Endodermal cell (in vitro differentiated cells): ENCODE results near the gene TGFB2. TPM values are rescaled to one million over a fixed set of nuclear protein-coding genes. Genes with fewer than 3 reads are reported as not detected.
A peak's percentile ranks its signal among the peaks of the same experiment; 100 is the strongest.

ENCODE experiments used
- DNase-seq: peaks from one replicate; pipeline ENCODE4 v3.0.0-alpha.2; 2017
- H3K27ac ChIP-seq: 2 replicates; pipeline ENCODE4 v1.5.1; 2013; ENCODE audit warnings: mild to moderate bottlenecking, low read depth, low read length, moderate library complexity
- H3K27me3 ChIP-seq: 2 replicates; pipeline ENCODE4 v1.6.1; 2013; ENCODE audit warnings: mild to moderate bottlenecking, low read length, moderate library complexity; ENCODE audit not compliant: insufficient read depth, control insufficient read depth, poor library complexity, severe bottlenecking
- H3K36me3 ChIP-seq: 2 replicates; pipeline ENCODE4 v1.7.0; 2013; ENCODE audit warnings: mild to moderate bottlenecking, low read length, moderate library complexity; ENCODE audit not compliant: control insufficient read depth, insufficient read depth
- H3K4me1 ChIP-seq: one replicate; pipeline ENCODE4 v1.7.0; 2013; ENCODE audit warnings: low read length; ENCODE audit not compliant: control insufficient read depth, insufficient read depth
- H3K4me3 ChIP-seq: 2 replicates; pipeline ENCODE4 v1.5.1; 2013; ENCODE audit warnings: mild to moderate bottlenecking, low read length, moderate library complexity
- H3K9ac ChIP-seq: 2 replicates; pipeline ENCODE4 v1.6.1; 2013; ENCODE audit warnings: mild to moderate bottlenecking, low read length, moderate library complexity; ENCODE audit not compliant: poor library complexity, severe bottlenecking; ENCODE audit errors: extremely low read depth
- H3K9me3 ChIP-seq: 2 replicates; pipeline ENCODE4 v1.6.1; 2013; ENCODE audit warnings: mild to moderate bottlenecking, low read length, moderate library complexity; ENCODE audit not compliant: control insufficient read depth
- H3K27ac Mint-ChIP-seq: 2 replicates; pipeline ENCODE4 v1.8.0; 2020; ENCODE audit warnings: mixed read lengths
- H3K27me3 Mint-ChIP-seq: 2 replicates; pipeline ENCODE4 v1.8.0; 2021; ENCODE audit warnings: mild to moderate bottlenecking, mixed read lengths; ENCODE audit not compliant: insufficient read depth
- H3K36me3 Mint-ChIP-seq: 2 replicates; pipeline ENCODE4 v1.8.0; 2020; ENCODE audit warnings: low read depth, mixed read lengths
- H3K4me1 Mint-ChIP-seq: 2 replicates; pipeline ENCODE4 v1.8.0; 2020; ENCODE audit warnings: mixed read lengths
- H3K4me3 Mint-ChIP-seq: 2 replicates; pipeline ENCODE4 v1.8.0; 2020; ENCODE audit warnings: mild to moderate bottlenecking, moderate library complexity, mixed read lengths
- H3K9me3 Mint-ChIP-seq: 2 replicates; pipeline ENCODE4 v1.8.0; 2020; ENCODE audit warnings: mild to moderate bottlenecking, mixed read lengths
- CTCF ChIP-seq: fragments of 200-600 bp; sonication (generic); conservative IDR thresholded peaks from 2 replicates; pipeline ENCODE4 v1.5.0; 2021; ENCODE audit warnings: antibody characterized with exemption, mild to moderate bottlenecking
- WGBS, 2 experiments: methylation state at CpG; one replicate each; pipeline versions ENCODE4 v1.1.5 to v1.1.7; 2013; ENCODE audit warnings: missing lambda C conversion rate in 2 of 2, mixed read lengths in 1 of 2; ENCODE audit not compliant: insufficient coverage in 1 of 2, insufficient read length in 1 of 2; 5-methylcytosine and 5-hydroxymethylcytosine counted together
- total RNA-seq, 2 donors: library from RNA; stranded (reverse); fragmentation: NEBNext Ultra II Directional in 1 of 2; extraction: Animal tissue kit (Norgen Biotek cat#: 25700) in 1 of 2; gene quantifications; 2 replicates in 1 of 2; 3 replicates in 1 of 2; pipeline ENCODE4 v1.2.1, GENCODE V29; 2021

Gene TGFB2
- total RNA-seq, 2 donors from 2014 or later: 0.11 to 1.2 TPM

DNA sequence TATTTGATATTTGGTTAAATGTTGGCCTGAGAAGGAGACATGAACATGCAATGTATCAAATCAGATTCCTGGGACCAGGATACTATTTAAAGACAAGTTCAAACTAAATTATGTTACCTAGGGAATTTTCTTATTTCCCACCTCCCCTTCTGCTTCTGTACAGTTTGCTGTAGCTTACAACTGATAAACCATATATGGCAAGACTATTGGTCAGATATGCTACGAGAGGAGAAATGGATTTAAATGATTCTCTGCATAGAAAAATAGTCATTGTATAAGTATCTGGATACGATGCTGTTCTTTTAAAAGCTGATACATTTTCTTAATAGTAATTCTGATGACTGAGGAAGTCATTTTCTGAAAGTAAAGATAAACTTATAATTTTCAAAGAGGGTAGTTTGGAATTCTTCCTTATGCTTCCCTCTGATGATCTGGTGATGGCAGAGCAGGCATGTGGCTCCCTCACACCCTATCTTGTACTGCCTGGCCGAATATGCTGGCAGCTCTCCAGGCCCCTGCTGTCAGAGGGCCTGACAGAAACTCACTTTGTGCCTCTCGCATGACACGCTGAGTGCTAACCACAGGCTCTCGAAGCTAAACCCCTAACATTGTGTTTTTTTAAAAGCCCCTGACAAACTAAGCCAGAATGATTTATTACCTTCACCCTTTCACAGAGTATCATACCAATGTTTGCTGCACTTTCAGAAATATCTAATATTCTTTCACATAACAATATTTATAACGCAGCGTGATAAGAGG lies 40.7 kb upstream of the TGFB2 start:
- Histone ChIP-seq H3K27me3 (no peaks in the 10 kb centered on the region), H3K4me3 (no peak overlapping the region), H3K27ac (peak overlapping the region; percentile 40), H3K4me1 (peaks cover 7% of the 10 kb centered on the region), H3K9me3 (no peaks in the 10 kb centered on the region), H3K9ac (no peak overlapping the region), H3K36me3 (peaks cover 35% of the 10 kb centered on the region)
- 82 to 91% methylated on average over 8 of the region's 8 CpGs for WGBS, 2 experiments
- no peak for TF ChIP-seq CTCF
- no peaks in the 10 kb centered on the region for H3K27me3 Mint-ChIP-seq
- H3K36me3 Mint-ChIP-seq: peaks cover 20% of the 10 kb centered on the region
- no peak overlapping the region for H3K4me3 Mint-ChIP-seq
- peaks cover 25% of the 10 kb centered on the region for H3K4me1 Mint-ChIP-seq
- peak; percentile 55 for DNase-seq
- H3K9me3 Mint-ChIP-seq: no peaks in the 10 kb centered on the region
- no peak overlapping the region for H3K27ac Mint-ChIP-seq

DNA sequence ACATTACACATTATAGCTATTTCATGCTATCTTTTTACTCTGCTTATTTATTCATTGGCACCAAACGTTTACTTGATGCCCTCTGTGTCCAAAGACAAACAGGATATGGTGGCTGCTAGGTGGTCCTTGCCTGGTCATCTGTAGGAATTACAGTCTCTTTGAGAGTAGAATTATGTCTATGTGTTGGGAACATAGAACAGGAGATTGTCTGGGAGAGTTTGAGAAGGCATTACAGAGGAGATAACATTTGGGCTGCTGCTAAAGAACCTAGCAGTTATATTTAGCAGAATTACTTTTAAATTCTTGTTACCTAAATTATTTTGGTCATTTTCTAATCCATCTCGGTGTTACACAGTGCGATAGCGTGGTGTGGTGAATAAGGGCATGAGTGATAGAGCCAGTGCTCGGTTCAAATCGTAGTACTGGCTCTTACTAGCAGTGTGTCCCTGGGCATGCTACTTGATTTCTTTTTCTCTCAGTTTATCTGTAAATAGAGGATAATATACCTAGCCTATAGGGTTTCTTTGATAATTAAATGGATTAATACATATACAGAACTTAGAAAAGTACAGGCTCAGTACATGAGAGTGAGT lies 39.6 kb upstream of the TGFB2 start:
- Mint-ChIP-seq H3K27ac (no peak overlapping the region), H3K9me3 (no peaks in the 10 kb centered on the region), H3K27me3 (no peaks in the 10 kb centered on the region), H3K4me3 (no peak overlapping the region), H3K36me3 (peaks cover 23% of the 10 kb centered on the region), H3K4me1 (peaks cover 22% of the 10 kb centered on the region)
- Histone ChIP-seq H3K27me3 (no peaks in the 10 kb centered on the region), H3K4me1 (peaks cover 7% of the 10 kb centered on the region), H3K27ac (no peak overlapping the region), H3K4me3 (no peak overlapping the region), H3K9me3 (no peaks in the 10 kb centered on the region), H3K9ac (no peak overlapping the region), H3K36me3 (peaks cover 35% of the 10 kb centered on the region)
- no peak for DNase-seq
- WGBS, 2 experiments: 94 to 100% methylated on average over 2 to 6 of the region's 6 CpGs
- no peak for TF ChIP-seq CTCF

GRCh38 chr1:218312509-218312908 lies 32.6 kb upstream of the TGFB2 start:
- Mint-ChIP-seq H3K27ac (peak overlapping the region; percentile 3), H3K36me3 (peaks cover 26% of the 10 kb centered on the region), H3K4me3 (no peak overlapping the region), H3K27me3 (no peaks in the 10 kb centered on the region), H3K9me3 (no peaks in the 10 kb centered on the region), H3K4me1 (peaks cover 13% of the 10 kb centered on the region)
- H3K27me3 ChIP-seq: no peaks in the 10 kb centered on the region
- no peak overlapping the region for H3K27ac ChIP-seq
- no peak overlapping the region for H3K4me3 ChIP-seq
- WGBS, 2 experiments: 97 to 100% methylated on average over 2 of the region's 2 CpGs
- H3K4me1 ChIP-seq: no peaks in the 10 kb centered on the region
- H3K9me3 ChIP-seq: peaks cover 12% of the 10 kb centered on the region
- no peak for DNase-seq
- H3K36me3 ChIP-seq: peaks cover 25% of the 10 kb centered on the region
- TF ChIP-seq CTCF: no peak
- no peak overlapping the region for H3K9ac ChIP-seq
